Neuronal stem cell (in vitro differentiated cells): ENCODE data around the gene SIX1.

Source experiments
- DNase-seq: peaks from one replicate; pipeline ENCODE4 v3.0.0-alpha.2; 2013; ENCODE audit warnings: low spot score
- H2AFZ ChIP-seq: one replicate; pipeline ENCODE4 v1.6.1; 2013; ENCODE audit warnings: mild to moderate bottlenecking, low read length, inconsistent platforms
- H2AK5ac ChIP-seq: 2 replicates; pipeline ENCODE4 v1.6.1; 2013; ENCODE audit warnings: low read depth, mild to moderate bottlenecking, inconsistent platforms, low read length, moderate library complexity, mixed read lengths
- H2BK120ac ChIP-seq: 2 replicates; pipeline ENCODE4 v1.6.1; 2013; ENCODE audit warnings: low read depth, mild to moderate bottlenecking, inconsistent platforms, low read length, moderate library complexity, mixed read lengths
- H2BK12ac ChIP-seq: one replicate; pipeline ENCODE4 v1.6.1; 2013; ENCODE audit warnings: low read length, inconsistent platforms
- H2BK15ac ChIP-seq: 2 replicates; pipeline ENCODE4 v1.6.1; 2013; ENCODE audit warnings: mild to moderate bottlenecking, low read length, inconsistent platforms, mixed read lengths
- H2BK5ac ChIP-seq: one replicate; pipeline ENCODE4 v1.6.1; 2013; ENCODE audit warnings: inconsistent platforms, mild to moderate bottlenecking, low read length, moderate library complexity
- H3K14ac ChIP-seq: one replicate; pipeline ENCODE4 v1.6.1; 2013; ENCODE audit warnings: low read length, inconsistent platforms
- H3K18ac ChIP-seq: 2 replicates; pipeline ENCODE4 v1.6.1; 2013; ENCODE audit warnings: low read length, inconsistent platforms
- H3K23ac ChIP-seq: 2 replicates; pipeline ENCODE4 v1.6.1; 2013; ENCODE audit warnings: low read depth, mild to moderate bottlenecking, mixed read lengths, low read length, inconsistent platforms; ENCODE audit not compliant: poor library complexity
- H3K27ac ChIP-seq: replicated peaks from 3 replicates; pipeline ENCODE4 v1.5.1; 2013; ENCODE audit warnings: low read length, inconsistent platforms
- H3K27me3 ChIP-seq, 3 experiments: 2 replicates each; pipeline ENCODE4 v1.6.1; 2013; ENCODE audit warnings: low read length in 3 of 3, mild to moderate bottlenecking in 2 of 3, inconsistent platforms in 1 of 3, low read depth in 1 of 3, mixed read lengths in 1 of 3, moderate library complexity in 1 of 3; ENCODE audit not compliant: control insufficient read depth in 3 of 3, insufficient read depth in 3 of 3
- H3K36me3 ChIP-seq, 2 donors: replicated peaks in 1 of 2; 2 replicates each; pipeline ENCODE4 v1.6.1; 2013; ENCODE audit warnings: low read length in 2 of 2; ENCODE audit not compliant: control insufficient read depth in 2 of 2, insufficient read depth in 2 of 2
- H3K4ac ChIP-seq: 2 replicates; pipeline ENCODE4 v1.6.1; 2013; ENCODE audit warnings: inconsistent platforms, mild to moderate bottlenecking, low read length, moderate library complexity
- H3K4me1 ChIP-seq, 2 donors: 1 replicate in 1 of 2; 2 replicates in 1 of 2; pipeline ENCODE4 v1.6.1; 2013; ENCODE audit warnings: low read length in 2 of 2, low read depth in 1 of 2; ENCODE audit not compliant: control insufficient read depth in 2 of 2, insufficient read depth in 1 of 2
- H3K4me2 ChIP-seq: one replicate; pipeline ENCODE4 v1.6.1; 2013; ENCODE audit warnings: mild to moderate bottlenecking, low read length, inconsistent platforms; ENCODE audit not compliant: insufficient read depth, poor library complexity, severe bottlenecking
- H3K4me3 ChIP-seq, 2 donors: 2 replicates each; pipeline ENCODE4 v1.5.1; 2013; ENCODE audit warnings: low read length in 2 of 2, mild to moderate bottlenecking in 2 of 2, inconsistent platforms in 1 of 2, moderate library complexity in 1 of 2
- H3K79me1 ChIP-seq: one replicate; pipeline ENCODE4 v1.6.1; 2013; ENCODE audit warnings: low read depth, mild to moderate bottlenecking, inconsistent platforms, low read length, moderate library complexity
- H3K9ac ChIP-seq: one replicate; pipeline ENCODE4 v1.6.1; 2013; ENCODE audit warnings: mild to moderate bottlenecking, low read depth, low read length, inconsistent platforms; ENCODE audit not compliant: poor library complexity
- H3K9me3 ChIP-seq, 2 donors: replicated peaks in 1 of 2; 2 replicates each; pipeline versions ENCODE3 to v1.6.1; 2013; ENCODE audit warnings: low read length in 2 of 2, mild to moderate bottlenecking in 2 of 2, inconsistent platforms in 1 of 2, low read depth in 1 of 2, mixed read lengths in 1 of 2, moderate library complexity in 1 of 2; ENCODE audit not compliant: control insufficient read depth in 2 of 2, insufficient read depth in 1 of 2
- H4K8ac ChIP-seq: one replicate; pipeline ENCODE4 v1.6.1; 2013; ENCODE audit warnings: low read depth, mild to moderate bottlenecking, inconsistent platforms, low read length, moderate library complexity
- H4K91ac ChIP-seq: one replicate; pipeline ENCODE4 v1.6.1; 2013; ENCODE audit warnings: low read length, low read depth, mild to moderate bottlenecking, inconsistent platforms; ENCODE audit not compliant: poor library complexity
- WGBS, 2 donors: extraction: QIAGEN DNeasy Blood & Tissue Kit; methylation state at CpG; one replicate each; pipeline ENCODE4 v1.1.7; 2013; ENCODE audit warnings: missing lambda C conversion rate in 2 of 2, mixed read lengths in 1 of 2; ENCODE audit not compliant: insufficient read length in 2 of 2, insufficient replicate concordance in 1 of 2; ENCODE audit errors: extremely low coverage in 2 of 2; 5-methylcytosine and 5-hydroxymethylcytosine counted together

The SIX1 gene

GRCh38 chr14:60637479-60638315 lies 11.6 kb downstream of the SIX1 start:
- WGBS, 2 donors = no CpG with 5 or more reads among the region's 55 CpGs
- peak overlapping the region; percentile 27 to 58 for H3K4me3 ChIP-seq
- peak; percentile 59 for DNase-seq
- peak overlapping the region; percentile 95 for H2AFZ ChIP-seq
- H2BK120ac ChIP-seq = peak overlapping the region; percentile 95
- peak overlapping the region; percentile 65 for H3K4me2 ChIP-seq
- H3K9ac ChIP-seq = peak overlapping the region; percentile 74
- H3K27ac ChIP-seq = no peak overlapping the region
- H4K8ac ChIP-seq = peak overlapping the region; percentile 29
- H3K4me1 ChIP-seq = peaks cover 0 to 15% of the 10 kb centered on the region in 2 donors
- no peaks in the 10 kb centered on the region for H3K36me3 ChIP-seq
- no peaks in the 10 kb centered on the region for H3K9me3 ChIP-seq
- H2AK5ac ChIP-seq = peak overlapping the region; percentile 97
- H3K79me1 ChIP-seq = no peaks in the 10 kb centered on the region
- H2BK5ac ChIP-seq = peak overlapping the region; percentile 58
- no peak overlapping the region for H4K91ac ChIP-seq
- H2BK12ac ChIP-seq = peak overlapping the region; percentile 91
- peak overlapping the region; percentile 66 for H3K23ac ChIP-seq
- peak overlapping the region; percentile 92 for H3K14ac ChIP-seq
- H3K4ac ChIP-seq = peak overlapping the region; percentile 10
- H3K18ac ChIP-seq = peak overlapping the region; percentile 98
- peak overlapping the region; percentile 88 for H2BK15ac ChIP-seq
- H3K27me3 ChIP-seq = peaks cover 15 to 63% (median 52%) of the 10 kb centered on the region in 3 experiments

- Histone ChIP-seq H3K4ac (peak overlapping the region; percentile 10), H3K79me1 (no peaks in the 10 kb centered on the region), H3K9ac (peak overlapping the region; percentile 74), H3K36me3 (no peaks in the 10 kb centered on the region), H3K4me3 (peak overlapping the region in 1 of 2 donors; percentile 58), H3K4me1 (peaks cover 0 to 10% of the 10 kb centered on the region in 2 donors), H3K4me2 (peak overlapping the region; percentile 65), H3K27me3 (peaks cover 9 to 56% (median 45%) of the 10 kb centered on the region in 3 experiments), H3K9me3 (no peaks in the 10 kb centered on the region), H3K18ac (peak overlapping the region; percentile 98), H3K27ac (no peak overlapping the region), H4K91ac (no peak overlapping the region), H4K8ac (peak overlapping the region; percentile 29), H2BK120ac (peak overlapping the region; percentile 95), H2BK5ac (peak overlapping the region; percentile 58), H3K23ac (peak overlapping the region; percentile 66), H2BK12ac (peak overlapping the region; percentile 91), H2BK15ac (peak overlapping the region; percentile 88), H3K14ac (peak overlapping the region; percentile 92), H2AFZ (peak overlapping the region; percentile 95), H2AK5ac (peak overlapping the region; percentile 97)
- no peak for DNase-seq
- no CpG with 5 or more reads among the region's 20 CpGs for WGBS, 2 donors
These were observed 12.3 kb downstream of the SIX1 start for GRCh38 chr14:60636879-60637478.

GRCh38 chr14:60634153-60634552 lies 15.1 kb downstream of the SIX1 start:
- H3K23ac ChIP-seq = no peak overlapping the region
- H3K27me3 ChIP-seq = peaks cover 0 to 33% (median 23%) of the 10 kb centered on the region in 3 experiments
- WGBS, 2 donors = no CpG with 5 or more reads among the region's 4 CpGs

GRCh38 chr14:60632777-60633176 lies 16.5 kb downstream of the SIX1 start:
- Histone ChIP-seq H4K8ac (no peak overlapping the region), H3K27ac (no peak overlapping the region), H3K18ac (no peak overlapping the region), H3K9ac (no peak overlapping the region), H2BK15ac (no peak overlapping the region), H2BK5ac (no peak overlapping the region), H3K27me3 (peaks cover 0 to 21% (median 18%) of the 10 kb centered on the region in 3 experiments), H2BK12ac (no peak overlapping the region), H3K4me1 (peaks cover 0 to 6% of the 10 kb centered on the region in 2 donors), H4K91ac (no peak overlapping the region), H3K23ac (no peak overlapping the region), H3K4ac (no peak overlapping the region), H3K4me3 (no peak overlapping the region), H3K9me3 (no peaks in the 10 kb centered on the region), H2AFZ (no peak overlapping the region), H3K36me3 (no peaks in the 10 kb centered on the region), H2BK120ac (no peak overlapping the region), H3K4me2 (no peak overlapping the region), H2AK5ac (no peak overlapping the region), H3K79me1 (no peaks in the 10 kb centered on the region), H3K14ac (no peak overlapping the region)
- DNase-seq = no peak
- WGBS, 2 donors = no CpG with 5 or more reads among the region's 2 CpGs

More at GRCh38 chr14:60634153-60634552, 15.1 kb downstream of the SIX1 start:
- no peak overlapping the region for H2BK120ac ChIP-seq
- H4K8ac ChIP-seq = no peak overlapping the region
- H3K9me3 ChIP-seq = no peaks in the 10 kb centered on the region
- H3K79me1 ChIP-seq = no peaks in the 10 kb centered on the region
- H3K4me3 ChIP-seq = no peak overlapping the region
- no peak overlapping the region for H2BK15ac ChIP-seq
- H3K36me3 ChIP-seq = no peaks in the 10 kb centered on the region
- H2AK5ac ChIP-seq = no peak overlapping the region
- H2BK5ac ChIP-seq = no peak overlapping the region
- H2BK12ac ChIP-seq = no peak overlapping the region
- no peak overlapping the region for H3K18ac ChIP-seq
- no peak for DNase-seq
- H3K14ac ChIP-seq = no peak overlapping the region
- H3K27ac ChIP-seq = no peak overlapping the region
- no peak overlapping the region for H2AFZ ChIP-seq
- no peak overlapping the region for H3K4me2 ChIP-seq
- H3K9ac ChIP-seq = no peak overlapping the region
- H4K91ac ChIP-seq = no peak overlapping the region
- H3K4ac ChIP-seq = no peak overlapping the region
- peaks cover 0 to 7% of the 10 kb centered on the region in 2 donors for H3K4me1 ChIP-seq
